ENCODE measurements around the gene CROCC.

DNA sequence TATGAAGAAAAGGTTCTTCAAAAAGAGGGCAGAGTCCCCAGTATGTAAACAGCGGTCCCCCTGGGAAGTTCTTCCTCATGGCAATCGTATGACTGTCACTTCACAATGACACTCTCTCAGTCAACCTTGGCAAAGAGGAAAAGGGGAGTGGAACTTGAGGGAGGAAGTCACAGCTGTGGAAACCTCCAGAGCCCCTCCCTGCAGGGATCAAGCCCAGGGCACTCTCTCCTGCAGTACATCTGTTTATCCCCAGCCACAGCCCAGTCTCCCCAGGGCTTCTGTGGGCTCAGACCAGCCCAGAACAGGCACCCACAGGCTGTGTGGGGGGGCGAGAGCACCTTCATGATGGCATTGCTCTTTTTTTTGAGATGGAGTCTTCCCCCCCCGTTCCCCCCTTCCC lies 88.0 kb downstream of the CROCC start:
- TF ChIP-seq, protein P1, sequence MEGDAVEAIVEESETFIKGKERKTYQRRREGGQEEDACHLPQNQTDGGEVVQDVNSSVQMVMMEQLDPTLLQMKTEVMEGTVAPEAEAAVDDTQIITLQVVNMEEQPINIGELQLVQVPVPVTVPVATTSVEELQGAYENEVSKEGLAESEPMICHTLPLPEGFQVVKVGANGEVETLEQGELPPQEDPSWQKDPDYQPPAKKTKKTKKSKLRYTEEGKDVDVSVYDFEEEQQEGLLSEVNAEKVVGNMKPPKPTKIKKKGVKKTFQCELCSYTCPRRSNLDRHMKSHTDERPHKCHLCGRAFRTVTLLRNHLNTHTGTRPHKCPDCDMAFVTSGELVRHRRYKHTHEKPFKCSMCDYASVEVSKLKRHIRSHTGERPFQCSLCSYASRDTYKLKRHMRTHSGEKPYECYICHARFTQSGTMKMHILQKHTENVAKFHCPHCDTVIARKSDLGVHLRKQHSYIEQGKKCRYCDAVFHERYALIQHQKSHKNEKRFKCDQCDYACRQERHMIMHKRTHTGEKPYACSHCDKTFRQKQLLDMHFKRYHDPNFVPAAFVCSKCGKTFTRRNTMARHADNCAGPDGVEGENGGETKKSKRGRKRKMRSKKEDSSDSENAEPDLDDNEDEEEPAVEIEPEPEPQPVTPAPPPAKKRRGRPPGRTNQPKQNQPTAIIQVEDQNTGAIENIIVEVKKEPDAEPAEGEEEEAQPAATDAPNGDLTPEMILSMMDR (IDR thresholded peaks at IDR 0.05): no peak
- TF ChIP-seq KDM1A (IDR thresholded peaks at IDR 0.05; ENCODE audit: low read depth) (no peak), MYC (IDR thresholded peaks at IDR 0.05; ENCODE audit: borderline replicate concordance, low read length) (no peak), HDAC2 (IDR thresholded peaks at IDR 0.05) (no peak), EP300 (IDR thresholded peaks at IDR 0.05) (no peak), HEYL (CRISPR knock-in tag; IDR thresholded peaks at IDR 0.05) (no peak), POLR2A (IDR thresholded peaks at IDR 0.05; ENCODE audit: low read length) (no peak), ESRRA (IDR thresholded peaks at IDR 0.05; ENCODE audit: borderline replicate concordance, low read length) (no peak), SREBF2 (IDR thresholded peaks at IDR 0.05) (no peak)
- TF ChIP-seq, protein P2, sequence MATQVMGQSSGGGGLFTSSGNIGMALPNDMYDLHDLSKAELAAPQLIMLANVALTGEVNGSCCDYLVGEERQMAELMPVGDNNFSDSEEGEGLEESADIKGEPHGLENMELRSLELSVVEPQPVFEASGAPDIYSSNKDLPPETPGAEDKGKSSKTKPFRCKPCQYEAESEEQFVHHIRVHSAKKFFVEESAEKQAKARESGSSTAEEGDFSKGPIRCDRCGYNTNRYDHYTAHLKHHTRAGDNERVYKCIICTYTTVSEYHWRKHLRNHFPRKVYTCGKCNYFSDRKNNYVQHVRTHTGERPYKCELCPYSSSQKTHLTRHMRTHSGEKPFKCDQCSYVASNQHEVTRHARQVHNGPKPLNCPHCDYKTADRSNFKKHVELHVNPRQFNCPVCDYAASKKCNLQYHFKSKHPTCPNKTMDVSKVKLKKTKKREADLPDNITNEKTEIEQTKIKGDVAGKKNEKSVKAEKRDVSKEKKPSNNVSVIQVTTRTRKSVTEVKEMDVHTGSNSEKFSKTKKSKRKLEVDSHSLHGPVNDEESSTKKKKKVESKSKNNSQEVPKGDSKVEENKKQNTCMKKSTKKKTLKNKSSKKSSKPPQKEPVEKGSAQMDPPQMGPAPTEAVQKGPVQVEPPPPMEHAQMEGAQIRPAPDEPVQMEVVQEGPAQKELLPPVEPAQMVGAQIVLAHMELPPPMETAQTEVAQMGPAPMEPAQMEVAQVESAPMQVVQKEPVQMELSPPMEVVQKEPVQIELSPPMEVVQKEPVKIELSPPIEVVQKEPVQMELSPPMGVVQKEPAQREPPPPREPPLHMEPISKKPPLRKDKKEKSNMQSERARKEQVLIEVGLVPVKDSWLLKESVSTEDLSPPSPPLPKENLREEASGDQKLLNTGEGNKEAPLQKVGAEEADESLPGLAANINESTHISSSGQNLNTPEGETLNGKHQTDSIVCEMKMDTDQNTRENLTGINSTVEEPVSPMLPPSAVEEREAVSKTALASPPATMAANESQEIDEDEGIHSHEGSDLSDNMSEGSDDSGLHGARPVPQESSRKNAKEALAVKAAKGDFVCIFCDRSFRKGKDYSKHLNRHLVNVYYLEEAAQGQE (IDR thresholded peaks at IDR 0.05): no peak
- TF ChIP-seq, protein P3, sequence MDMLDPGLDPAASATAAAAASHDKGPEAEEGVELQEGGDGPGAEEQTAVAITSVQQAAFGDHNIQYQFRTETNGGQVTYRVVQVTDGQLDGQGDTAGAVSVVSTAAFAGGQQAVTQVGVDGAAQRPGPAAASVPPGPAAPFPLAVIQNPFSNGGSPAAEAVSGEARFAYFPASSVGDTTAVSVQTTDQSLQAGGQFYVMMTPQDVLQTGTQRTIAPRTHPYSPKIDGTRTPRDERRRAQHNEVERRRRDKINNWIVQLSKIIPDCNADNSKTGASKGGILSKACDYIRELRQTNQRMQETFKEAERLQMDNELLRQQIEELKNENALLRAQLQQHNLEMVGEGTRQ (IDR thresholded peaks at IDR 0.05): no peak
